Measurements from ENCODE around the gene FAM13B. TPM values are rescaled to one million over a fixed set of nuclear protein-coding genes. Genes with fewer than 3 reads are reported as not detected.

The FAM13B gene
- polyA plus RNA-seq, 1 experiment = 25.0 TPM

DNA sequence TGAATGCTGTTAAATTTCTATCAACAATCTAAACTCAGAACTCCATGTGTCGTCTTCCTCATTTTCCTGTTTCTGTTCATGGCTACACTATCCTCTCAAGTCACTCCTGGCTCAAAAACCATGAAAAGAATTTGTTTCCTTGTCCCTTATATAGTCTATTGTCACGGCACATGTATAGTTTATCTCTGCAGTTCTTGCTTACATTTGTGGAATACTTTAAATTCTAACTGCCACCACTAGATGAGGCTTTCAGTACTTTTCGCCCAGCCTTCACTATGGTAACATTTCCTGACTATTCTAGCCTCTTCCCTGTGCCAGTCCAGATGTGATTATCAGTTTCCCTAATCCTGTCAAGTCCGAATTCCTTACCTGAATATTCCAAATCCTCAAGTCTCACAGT is 109.0 kb downstream of the FAM13B start:
- CTCF ChIA-PET = no interaction called here

DNA sequence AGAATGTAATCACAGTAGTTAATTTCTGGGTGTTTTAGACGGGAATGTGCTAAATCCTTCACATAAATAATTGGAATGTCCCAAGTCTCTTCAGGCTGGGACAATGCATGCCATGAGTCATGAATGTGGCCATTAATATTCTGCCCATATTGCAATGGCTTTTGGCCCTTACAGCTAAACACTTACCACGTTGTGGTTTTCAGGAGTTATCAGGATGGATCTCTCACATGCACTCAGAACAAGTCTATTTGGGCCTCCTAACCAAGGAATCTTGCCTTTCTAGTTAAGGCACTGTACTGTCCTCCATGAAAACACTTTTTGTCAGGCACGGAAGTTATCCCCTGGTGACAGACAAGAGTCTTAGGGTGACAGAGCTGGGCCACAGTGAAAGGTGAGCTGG is 110.9 kb downstream of the FAM13B start:
- no peak for DNase-seq (ENCODE audit: low read depth, low spot score)
- Histone ChIP-seq H3K27me3 (ENCODE audit: control insufficient read depth, insufficient read depth, low read length) (no peaks in the 10 kb centered on the region), H3K9me3 (ENCODE audit: control insufficient read depth, insufficient read depth, low read length) (0 out of 2 replicates have a peak, but pooled peaks cover 3% of the 10 kb centered on the region), H3K27ac (ENCODE audit: low read depth, low read length) (no peak overlapping the region), H3K4me3 (ENCODE audit: low read depth, low read length) (no peak overlapping the region)
- POLR2A ChIA-PET = interaction anchor here (1.2 kb wide), 1 partner anchor 32 kb away, joined by 5 read pairs; no protein-coding TSS in a partner anchor
- TF ChIP-seq, protein P1, sequence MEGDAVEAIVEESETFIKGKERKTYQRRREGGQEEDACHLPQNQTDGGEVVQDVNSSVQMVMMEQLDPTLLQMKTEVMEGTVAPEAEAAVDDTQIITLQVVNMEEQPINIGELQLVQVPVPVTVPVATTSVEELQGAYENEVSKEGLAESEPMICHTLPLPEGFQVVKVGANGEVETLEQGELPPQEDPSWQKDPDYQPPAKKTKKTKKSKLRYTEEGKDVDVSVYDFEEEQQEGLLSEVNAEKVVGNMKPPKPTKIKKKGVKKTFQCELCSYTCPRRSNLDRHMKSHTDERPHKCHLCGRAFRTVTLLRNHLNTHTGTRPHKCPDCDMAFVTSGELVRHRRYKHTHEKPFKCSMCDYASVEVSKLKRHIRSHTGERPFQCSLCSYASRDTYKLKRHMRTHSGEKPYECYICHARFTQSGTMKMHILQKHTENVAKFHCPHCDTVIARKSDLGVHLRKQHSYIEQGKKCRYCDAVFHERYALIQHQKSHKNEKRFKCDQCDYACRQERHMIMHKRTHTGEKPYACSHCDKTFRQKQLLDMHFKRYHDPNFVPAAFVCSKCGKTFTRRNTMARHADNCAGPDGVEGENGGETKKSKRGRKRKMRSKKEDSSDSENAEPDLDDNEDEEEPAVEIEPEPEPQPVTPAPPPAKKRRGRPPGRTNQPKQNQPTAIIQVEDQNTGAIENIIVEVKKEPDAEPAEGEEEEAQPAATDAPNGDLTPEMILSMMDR (IDR thresholded peaks at IDR 0.05; ENCODE audit: low read depth, low read length) = no peak
- CTCF ChIA-PET = interaction anchor here (0.6 kb wide), 2 partner anchors 24 to 46 kb away, joined by 5 read pairs; no protein-coding TSS in a partner anchor

More for the DNA sequence above, 109.0 kb downstream of the FAM13B start:
- POLR2A ChIA-PET = interaction anchor here (0.9 kb wide), 1 partner anchor 34 kb away, joined by 3 read pairs; the partner anchor contains the start of gene PKD2L2
- no peak for DNase-seq (ENCODE audit: low read depth, low spot score)
- Histone ChIP-seq H3K27ac (ENCODE audit: low read depth, low read length) (no peak overlapping the region), H3K27me3 (ENCODE audit: control insufficient read depth, insufficient read depth, low read length) (no peaks in the 10 kb centered on the region), H3K4me3 (ENCODE audit: low read depth, low read length) (no peak overlapping the region), H3K9me3 (ENCODE audit: control insufficient read depth, insufficient read depth, low read length) (no peaks in the 10 kb centered on the region)
- TF ChIP-seq, protein P1 (IDR thresholded peaks at IDR 0.05; ENCODE audit: low read depth, low read length) = peak; percentile 40

DNA sequence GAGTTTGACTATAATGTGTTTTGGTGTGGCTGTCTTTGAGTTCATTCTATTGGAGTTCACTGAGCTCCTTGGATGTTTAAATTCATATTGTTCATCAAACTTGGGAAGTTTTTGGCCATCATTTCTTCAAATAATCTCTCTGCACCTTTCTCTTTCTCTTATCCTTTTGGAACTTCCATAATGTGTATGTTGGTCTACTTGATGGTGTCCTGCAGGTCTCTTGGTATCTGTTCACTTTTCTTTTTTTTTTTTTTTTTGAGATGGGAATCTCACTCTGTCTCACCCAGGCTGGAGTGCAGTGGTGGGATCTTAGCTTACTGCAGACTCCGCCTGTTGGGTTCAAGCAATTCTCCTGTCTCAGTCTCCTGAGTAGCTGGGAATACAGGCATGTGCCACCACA is 116.0 kb downstream of the FAM13B start:
- TF ChIP-seq, protein P1 (IDR thresholded peaks at IDR 0.05; ENCODE audit: low read depth, low read length) = no peak
- Histone ChIP-seq H3K27me3 (ENCODE audit: control insufficient read depth, insufficient read depth, low read length) (no peaks in the 10 kb centered on the region), H3K4me3 (ENCODE audit: low read depth, low read length) (no peak overlapping the region), H3K9me3 (ENCODE audit: control insufficient read depth, insufficient read depth, low read length) (peaks cover 3% of the 10 kb centered on the region; the same call in 1 of the 2 replicates), H3K27ac (ENCODE audit: low read depth, low read length) (no peak overlapping the region)
- ChIA-PET POLR2A (no interaction called here), CTCF (interaction anchor here (0.6 to 0.7 kb wide), 2 partner anchors 8 to 137 kb away, joined by 3 to 8 read pairs; no protein-coding TSS in a partner anchor)
- no peak for DNase-seq (ENCODE audit: low read depth, low spot score)

DNA sequence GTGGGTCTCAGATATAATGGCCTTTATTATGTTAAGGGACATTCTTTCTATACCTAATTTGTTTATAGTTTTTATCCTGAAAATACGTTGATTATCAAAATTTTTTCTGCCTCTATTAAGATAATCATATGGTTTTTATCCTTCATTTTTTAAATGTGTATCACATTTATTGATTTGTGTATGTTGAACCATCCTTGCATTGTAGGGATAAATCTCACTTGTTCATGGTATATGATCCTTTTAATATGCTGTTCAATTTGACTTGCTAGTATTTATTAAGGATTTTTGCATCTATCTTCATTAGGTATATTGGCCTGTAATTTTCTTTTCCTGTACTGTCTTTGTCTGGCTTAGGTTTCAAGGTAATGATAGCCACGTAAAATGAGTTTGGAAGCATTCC is 118.1 kb downstream of the FAM13B start:
- peaks cover 3% of the 10 kb centered on the region; the same call in 1 of the 2 replicates for H3K9me3 ChIP-seq (ENCODE audit: control insufficient read depth, insufficient read depth, low read length)
- no peak overlapping the region for H3K27ac ChIP-seq (ENCODE audit: low read depth, low read length)
- DNase-seq (ENCODE audit: low read depth, low spot score) = no peak
- ChIA-PET POLR2A (no interaction called here), CTCF (interaction anchor here (1.1 kb wide), 1 partner anchor 136 kb away, joined by 3 read pairs; no protein-coding TSS in a partner anchor)
- H3K27me3 ChIP-seq (ENCODE audit: control insufficient read depth, insufficient read depth, low read length) = no peaks in the 10 kb centered on the region
- TF ChIP-seq, protein P1 (IDR thresholded peaks at IDR 0.05; ENCODE audit: low read depth, low read length) = no peak
- no peak overlapping the region for H3K4me3 ChIP-seq (ENCODE audit: low read depth, low read length)

DNA sequence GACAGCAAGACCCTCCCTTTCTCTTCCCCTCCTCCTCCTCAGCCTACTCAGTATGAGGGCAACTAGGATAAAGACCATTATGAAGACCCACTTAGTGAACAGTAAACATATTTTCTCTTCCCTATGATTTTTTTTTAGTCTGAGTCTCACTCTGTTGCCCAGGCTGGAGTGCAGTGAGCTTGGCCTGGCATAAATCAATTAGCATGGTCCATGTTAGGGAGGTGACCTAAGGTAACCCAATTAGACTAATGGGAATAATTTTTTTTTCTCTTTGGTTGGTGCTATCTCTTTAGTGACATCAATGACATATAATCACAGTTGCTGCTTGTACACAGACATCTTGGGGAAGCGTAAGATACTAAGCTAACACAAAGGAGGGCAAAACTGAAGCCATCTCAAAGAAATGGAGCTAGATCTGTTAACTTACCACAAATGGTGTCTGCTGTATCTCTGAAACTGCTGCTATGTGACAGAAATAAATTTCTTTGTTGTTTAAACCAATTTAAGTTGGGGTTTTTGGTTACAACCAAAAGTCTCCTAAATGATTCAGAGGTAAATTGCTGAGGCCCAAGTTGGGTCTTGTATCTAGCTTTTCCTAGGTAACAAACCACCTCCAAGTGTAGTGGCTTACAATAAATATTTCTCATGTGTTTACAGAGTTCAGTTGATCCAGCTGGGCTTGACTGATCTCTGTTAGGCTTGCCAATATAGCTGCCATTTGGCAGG is 130.3 kb downstream of the FAM13B start:
- ChIA-PET POLR2A (no interaction called here), CTCF (no interaction called here)
- DNase-seq (ENCODE audit: low read depth, low spot score) = no peak
- Histone ChIP-seq H3K27ac (ENCODE audit: low read depth, low read length) (no peak overlapping the region), H3K9me3 (ENCODE audit: control insufficient read depth, insufficient read depth, low read length) (no peaks in the 10 kb centered on the region), H3K27me3 (ENCODE audit: control insufficient read depth, insufficient read depth, low read length) (peaks cover 6% of the 10 kb centered on the region), H3K4me3 (ENCODE audit: low read depth, low read length) (no peak overlapping the region)
- TF ChIP-seq, protein P1 (IDR thresholded peaks at IDR 0.05; ENCODE audit: low read depth, low read length) = no peak

Measured in AG04450 (cell line).